AG04449 (cell line): ENCODE data around the gene TMEM161A.
A peak's percentile ranks its signal among the peaks of the same experiment; 100 is the strongest.
"Not testable (repeated sequence)": the region's sequence is repeated elsewhere in the genome, so short reads cannot be mapped to it uniquely, and the experiment has no call there.

Source experiments
- CTCF ChIA-PET: fragments of 350-600 bp; formaldehyde crosslinking; extraction: SDS; loops from one replicate; lab custom pipeline; 2021; ENCODE audit warnings: antibody characterized with exemption; lab: Yijun Ruan, JAX
- POLR2A ChIA-PET: fragments of 400-600, 350-600 bp; formaldehyde crosslinking; extraction: SDS; loops from one replicate; lab custom pipeline; 2020; ENCODE audit warnings: antibody characterized with exemption, inconsistent platforms; lab: Yijun Ruan, JAX
- DNase-seq: peaks from one replicate; pipeline ENCODE4 v3.0.0-alpha.2; 2010; ENCODE audit warnings: low read depth, low spot score
- H3K4me3 ChIP-seq: 2 replicates; pipeline ENCODE4 v1.5.1; 2011; ENCODE audit warnings: low read depth, mild to moderate bottlenecking, control low read depth, low read length
- TF ChIP-seq, protein P1 (sequence below): IDR thresholded peaks from one replicate; pipeline ENCODE4 v1.5.1; 2011; ENCODE audit warnings: mild to moderate bottlenecking, moderate library complexity, low read length, control low read depth, inconsistent platforms; ENCODE audit not compliant: insufficient read depth; ENCODE audit errors: missing control alignments

The TMEM161A gene

DNA sequence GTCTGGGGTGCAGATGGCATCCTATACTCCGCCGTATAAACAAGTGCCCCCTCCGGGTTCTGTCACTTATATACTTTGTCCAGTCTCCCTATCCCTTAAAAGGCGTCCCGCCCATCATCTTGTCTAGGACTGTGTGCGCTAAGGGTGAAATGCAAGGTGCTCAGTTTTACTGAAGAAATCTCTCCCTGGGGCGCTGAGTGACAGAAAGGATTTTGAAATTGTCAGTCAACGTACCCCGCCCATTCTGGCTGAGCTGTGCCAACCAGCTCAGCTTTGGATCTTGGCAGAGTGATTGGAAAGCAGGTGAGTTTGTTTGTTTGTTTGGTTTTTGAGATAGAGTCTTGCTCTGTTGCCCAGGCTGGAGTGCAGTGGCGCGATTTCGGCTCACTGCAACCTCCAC is 4.1 kb upstream of the TMEM161A start:
- TF ChIP-seq, protein P1, sequence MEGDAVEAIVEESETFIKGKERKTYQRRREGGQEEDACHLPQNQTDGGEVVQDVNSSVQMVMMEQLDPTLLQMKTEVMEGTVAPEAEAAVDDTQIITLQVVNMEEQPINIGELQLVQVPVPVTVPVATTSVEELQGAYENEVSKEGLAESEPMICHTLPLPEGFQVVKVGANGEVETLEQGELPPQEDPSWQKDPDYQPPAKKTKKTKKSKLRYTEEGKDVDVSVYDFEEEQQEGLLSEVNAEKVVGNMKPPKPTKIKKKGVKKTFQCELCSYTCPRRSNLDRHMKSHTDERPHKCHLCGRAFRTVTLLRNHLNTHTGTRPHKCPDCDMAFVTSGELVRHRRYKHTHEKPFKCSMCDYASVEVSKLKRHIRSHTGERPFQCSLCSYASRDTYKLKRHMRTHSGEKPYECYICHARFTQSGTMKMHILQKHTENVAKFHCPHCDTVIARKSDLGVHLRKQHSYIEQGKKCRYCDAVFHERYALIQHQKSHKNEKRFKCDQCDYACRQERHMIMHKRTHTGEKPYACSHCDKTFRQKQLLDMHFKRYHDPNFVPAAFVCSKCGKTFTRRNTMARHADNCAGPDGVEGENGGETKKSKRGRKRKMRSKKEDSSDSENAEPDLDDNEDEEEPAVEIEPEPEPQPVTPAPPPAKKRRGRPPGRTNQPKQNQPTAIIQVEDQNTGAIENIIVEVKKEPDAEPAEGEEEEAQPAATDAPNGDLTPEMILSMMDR: no peak
- no peak overlapping the region for H3K4me3 ChIP-seq
- ChIA-PET CTCF (interaction anchor here (1.2 to 11.9 kb wide), 6 partner anchors 17 to 96 kb away, joined by 3 to 182 read pairs (median 27); no protein-coding TSS in a partner anchor), POLR2A (no interaction called here)
- no peak for DNase-seq

DNA sequence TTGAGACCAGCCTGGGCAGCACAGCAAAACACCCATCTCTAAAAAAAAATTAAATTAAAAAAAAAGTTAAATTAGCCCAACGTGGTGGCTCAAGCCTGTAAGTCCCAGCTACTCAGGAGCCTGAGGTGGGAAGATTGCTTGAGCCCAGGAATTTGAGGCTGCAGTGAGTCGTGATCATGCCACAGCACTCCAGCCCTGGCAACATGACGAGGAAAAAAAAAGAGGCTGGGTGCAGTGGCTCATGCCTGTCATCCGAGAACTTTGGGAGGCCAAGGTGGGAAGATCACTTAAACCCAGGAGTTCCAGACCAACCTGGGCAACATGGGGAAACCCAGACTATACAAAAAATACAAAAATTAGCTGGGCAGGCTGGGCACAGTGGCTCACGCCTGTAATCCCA is 2.2 kb upstream of the TMEM161A start:
- ChIA-PET CTCF (interaction anchor here (0.6 to 11.9 kb wide), 14 partner anchors 8 to 227 kb away, joined by 3 to 182 read pairs (median 4); no protein-coding TSS in a partner anchor), POLR2A (no interaction called here)
- DNase-seq: no peak
- H3K4me3 ChIP-seq: no peak overlapping the region
- TF ChIP-seq, protein P1: no peak

DNA sequence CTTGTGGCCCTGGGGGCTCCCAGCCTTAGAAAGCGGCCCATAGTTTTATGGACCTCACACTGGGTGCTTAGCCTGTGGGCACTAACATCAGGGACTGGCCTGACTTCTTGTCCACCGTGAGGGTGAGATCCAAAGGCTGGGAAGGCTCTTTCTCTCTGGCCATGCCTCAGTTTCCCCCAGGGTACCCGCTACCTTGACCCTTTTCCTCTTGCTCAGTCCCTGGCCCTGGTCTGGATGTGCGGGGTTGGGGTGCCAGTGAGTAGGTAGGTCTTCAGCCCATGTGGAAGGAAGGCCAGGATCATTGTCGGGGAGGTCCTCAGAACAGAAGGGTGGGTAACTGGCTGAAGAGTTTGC is 1.6 kb upstream of the TMEM161A start:
- CTCF ChIA-PET: interaction anchor here (0.6 to 11.9 kb wide), 11 partner anchors 9 to 227 kb away, joined by 3 to 182 read pairs (median 7); no protein-coding TSS in a partner anchor
- H3K4me3 ChIP-seq: no peak overlapping the region
- TF ChIP-seq, protein P1: no peak
- POLR2A ChIA-PET: no interaction called here
- DNase-seq: no peak

DNA sequence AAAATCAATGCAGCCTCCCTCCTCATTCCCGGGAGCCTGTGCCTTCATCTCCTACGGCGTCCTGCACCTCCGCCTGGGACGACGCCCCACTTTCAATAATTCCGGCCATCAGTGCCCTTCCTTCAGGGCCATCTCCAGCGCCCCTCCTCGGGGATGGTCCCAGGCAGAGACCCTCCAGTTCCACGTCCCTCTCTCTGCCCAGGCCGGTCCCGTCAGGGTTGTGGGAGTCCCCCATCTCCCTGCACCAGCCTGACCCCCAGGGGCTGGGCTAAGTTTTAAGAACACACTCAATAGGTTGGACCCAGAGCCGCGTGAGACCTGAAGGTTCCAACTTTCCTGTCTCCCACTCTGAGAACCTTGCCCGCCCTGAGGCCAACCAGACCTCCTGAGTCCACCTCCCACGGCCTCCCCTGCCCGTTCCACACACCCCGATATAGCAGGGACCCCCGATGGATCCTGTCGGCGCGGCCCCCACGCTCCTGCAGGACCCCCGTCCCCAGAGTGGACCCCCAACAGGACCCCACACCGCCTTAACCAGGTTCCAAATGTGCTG is 646 bp downstream of the TMEM161A start:
- peak overlapping the region; percentile 69 for H3K4me3 ChIP-seq
- CTCF ChIA-PET: interaction anchor here (0.7 to 2.9 kb wide), 4 partner anchors 9 to 37 kb away, joined by 3 to 19 read pairs (median 5); no protein-coding TSS in a partner anchor
- TF ChIP-seq, protein P1: no peak
- DNase-seq: no peak
- POLR2A ChIA-PET: no interaction called here

DNA sequence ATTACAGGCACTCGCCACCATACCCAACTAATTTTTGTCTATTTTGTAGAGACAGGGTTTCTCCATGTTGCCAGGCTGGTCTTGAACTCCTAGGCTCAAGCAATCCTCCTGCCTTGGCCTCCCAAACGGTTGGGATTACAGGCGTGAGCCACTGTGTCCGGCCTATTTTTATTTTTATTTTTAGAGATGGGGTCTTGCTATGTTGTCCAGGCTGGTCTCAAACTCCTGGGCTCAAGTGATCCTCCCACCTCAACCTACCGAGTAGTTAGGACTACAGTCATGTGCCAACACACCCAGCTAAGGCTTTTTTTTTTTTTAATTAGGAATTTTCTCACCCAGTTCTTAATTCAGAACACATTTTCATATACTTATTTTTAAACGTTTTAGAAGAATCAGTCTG is 2.6 kb downstream of the TMEM161A start:
- CTCF ChIA-PET: interaction anchor here (1.1 to 2.9 kb wide), 5 partner anchors 11 to 97 kb away, joined by 3 to 19 read pairs (median 5); no protein-coding TSS in a partner anchor
- DNase-seq, POLR2A ChIA-PET, H3K4me3 ChIP-seq: not testable (repeated sequence)

DNA sequence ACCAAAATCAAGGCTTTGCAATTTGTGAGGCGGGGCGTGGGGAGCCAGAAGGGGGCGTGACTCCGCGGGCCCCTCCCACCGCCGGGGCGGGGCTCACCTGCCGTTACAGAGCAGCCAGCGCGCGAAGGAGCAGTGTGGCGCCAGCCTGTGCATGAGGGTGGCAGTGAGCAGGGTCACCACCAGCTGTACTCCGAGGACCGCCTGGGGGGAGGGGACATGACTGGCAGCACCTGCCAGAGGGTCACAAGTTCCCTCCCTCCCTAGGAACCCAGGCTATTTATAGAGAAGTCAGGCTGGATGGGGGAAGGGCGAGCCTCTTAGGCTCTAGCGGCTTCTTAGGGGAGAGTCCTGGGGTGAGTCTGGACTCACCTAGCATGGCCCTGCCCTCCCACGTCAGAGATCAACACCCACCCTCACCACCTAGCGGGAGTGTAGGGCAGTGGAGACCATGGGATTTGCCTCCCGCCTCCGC is 3.6 kb downstream of the TMEM161A start:
- TF ChIP-seq, protein P1: no peak
- POLR2A ChIA-PET: no interaction called here
- DNase-seq: no peak
- CTCF ChIA-PET: interaction anchor here (1.1 to 2.9 kb wide), 2 partner anchors 12 to 96 kb away, joined by 3 to 19 read pairs; no protein-coding TSS in a partner anchor
- no peak overlapping the region for H3K4me3 ChIP-seq
